ENCODE results near the gene CADM1.
"Not testable (repeated sequence)": the region's sequence is repeated elsewhere in the genome, so short reads cannot be mapped to it uniquely, and the experiment has no call there.

CADM1 gene

DNA sequence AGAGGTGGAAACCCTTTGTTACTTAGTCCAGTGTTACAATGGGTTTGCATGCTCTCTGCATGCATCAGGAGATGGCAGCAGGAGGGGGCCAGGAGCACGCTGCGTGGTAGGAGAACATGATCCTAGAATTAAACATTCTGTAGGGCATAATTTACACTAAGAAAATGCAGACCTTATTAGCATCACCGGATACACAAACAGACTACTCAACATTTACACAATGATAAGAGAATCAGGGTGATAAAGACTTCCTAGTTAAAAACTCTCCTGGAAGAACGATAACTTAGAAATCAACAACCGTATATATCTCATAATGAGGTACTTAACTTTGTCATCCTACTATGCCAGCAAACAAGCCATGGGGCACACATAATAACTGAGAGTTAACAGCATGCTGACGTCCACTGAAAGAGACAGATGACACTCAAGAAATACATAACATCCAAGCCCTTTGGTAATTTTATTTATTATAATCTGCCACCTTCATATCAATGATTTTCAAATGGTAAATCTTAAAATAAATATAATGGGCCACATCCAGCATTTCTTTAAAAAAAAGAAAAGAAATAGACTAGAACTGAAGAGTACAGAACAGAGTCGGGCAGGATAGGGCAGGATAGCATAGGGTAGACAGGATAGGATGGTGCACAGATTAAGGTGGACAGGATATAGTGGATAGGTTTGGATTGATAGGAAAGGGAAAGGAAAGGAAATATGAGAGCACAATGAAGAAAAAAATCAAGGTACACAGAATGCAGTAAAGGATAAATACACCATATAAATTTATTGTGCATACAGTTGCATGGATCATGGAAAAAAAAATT lies 27.5 kb downstream of the CADM1 start:
- no peak for DNase-seq

DNA sequence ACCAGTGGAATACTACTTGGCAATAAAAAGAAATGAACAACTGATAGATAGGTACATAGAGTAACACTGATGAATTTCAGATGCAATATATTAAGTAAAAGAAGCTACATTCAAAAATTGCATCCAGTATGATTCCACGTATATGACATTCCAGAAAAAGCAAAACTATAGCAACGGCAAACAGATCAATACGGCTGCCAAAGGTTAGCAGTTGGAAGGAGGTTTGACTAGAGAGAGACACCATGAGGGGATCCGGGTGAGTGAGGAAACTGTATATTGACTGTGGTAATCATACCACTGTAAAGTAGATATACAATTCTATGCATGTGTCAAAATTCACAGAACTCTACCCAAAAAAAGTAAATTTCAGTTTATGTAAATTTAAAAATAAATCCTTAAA lies 28.7 kb downstream of the CADM1 start:
- no peak for DNase-seq

- DNase-seq, result not testable (repeated sequence)
Observed at GRCh38 chr11:115474306-115474705, 29.9 kb downstream of the CADM1 start.

DNA sequence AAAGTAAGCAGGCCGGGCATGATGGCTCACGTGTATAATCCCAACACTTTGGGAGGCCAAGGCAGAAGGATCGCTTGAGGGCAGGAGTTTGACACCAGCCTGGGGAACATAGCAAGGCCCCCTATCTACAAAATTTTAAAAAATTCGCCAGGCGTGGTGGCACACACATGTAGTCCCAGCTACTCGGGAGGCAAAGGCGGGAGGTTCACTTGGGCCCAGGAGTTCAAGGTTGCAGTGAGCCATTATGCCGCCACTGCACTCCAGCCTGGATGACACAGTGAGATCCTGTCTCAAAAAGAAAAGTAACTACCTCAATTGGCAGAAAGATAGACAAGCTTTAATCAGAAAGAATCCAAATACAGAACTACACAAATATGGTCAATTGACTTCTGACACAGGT lies 31.0 kb downstream of the CADM1 start:
- DNase-seq, result no peak

DNA sequence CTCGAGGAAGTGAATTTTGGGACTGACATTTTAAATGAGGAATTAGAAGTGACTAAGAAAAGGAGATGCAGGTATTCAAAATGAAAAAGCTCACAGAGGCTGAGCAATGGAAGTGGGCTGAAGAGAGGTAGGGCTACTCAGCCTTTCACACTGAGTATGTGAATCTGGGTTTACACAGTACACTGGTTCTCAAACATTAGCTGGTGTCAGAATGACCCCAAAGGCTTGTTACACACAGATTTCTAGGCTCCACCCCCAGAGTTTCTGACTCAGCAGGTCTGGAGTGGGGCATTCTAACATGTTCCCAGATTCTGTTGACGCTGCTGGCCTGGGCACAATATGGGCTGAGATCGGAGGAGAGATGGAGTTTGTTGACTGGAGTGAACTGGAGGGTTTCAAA lies 32.8 kb downstream of the CADM1 start:
- DNase-seq, result no peak

DNA sequence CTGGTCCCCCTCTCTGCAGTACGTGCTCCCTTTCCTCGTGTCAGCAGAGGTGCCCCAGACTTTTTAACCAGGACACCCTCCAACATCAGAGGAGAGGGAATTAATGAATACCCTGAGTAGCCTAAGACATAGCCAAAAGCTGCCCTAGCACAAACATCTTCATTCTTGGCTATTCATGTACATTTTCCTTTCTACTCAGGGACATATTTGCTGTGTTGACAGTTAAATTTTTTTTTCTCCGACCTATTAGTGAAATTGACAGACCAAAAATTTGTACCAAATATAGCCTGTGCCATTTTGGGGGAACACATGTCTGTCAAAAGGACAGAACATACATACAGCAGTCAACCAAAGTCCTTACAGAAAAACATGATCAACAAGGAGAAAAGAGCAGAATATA lies 33.3 kb downstream of the CADM1 start:
- DNase-seq, result no peak

- no peak for DNase-seq
Observed at GRCh38 chr11:115469361-115469760, 34.9 kb downstream of the CADM1 start.

DNA sequence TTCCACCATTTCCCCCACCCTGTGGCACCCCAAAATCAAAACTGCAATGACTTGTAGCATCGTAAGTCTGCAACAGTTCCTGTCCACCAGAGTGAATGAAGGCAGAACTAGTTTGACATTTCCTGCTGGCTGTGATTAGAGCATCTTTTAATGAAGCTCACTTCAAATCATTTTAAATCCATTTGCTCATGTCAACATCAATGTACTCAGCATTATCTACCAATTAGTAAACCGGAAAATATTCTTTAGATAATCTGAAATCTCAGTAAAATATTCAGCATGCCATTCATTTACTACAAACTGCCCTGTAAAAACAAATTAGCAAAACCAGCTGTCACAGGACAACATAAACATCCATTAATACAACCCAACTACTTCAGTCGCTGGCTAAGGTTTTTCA lies 38.1 kb downstream of the CADM1 start:
- no peak for DNase-seq

GRCh38 chr11:115464269-115464668 lies 39.9 kb downstream of the CADM1 start:
- no peak for DNase-seq

DNA sequence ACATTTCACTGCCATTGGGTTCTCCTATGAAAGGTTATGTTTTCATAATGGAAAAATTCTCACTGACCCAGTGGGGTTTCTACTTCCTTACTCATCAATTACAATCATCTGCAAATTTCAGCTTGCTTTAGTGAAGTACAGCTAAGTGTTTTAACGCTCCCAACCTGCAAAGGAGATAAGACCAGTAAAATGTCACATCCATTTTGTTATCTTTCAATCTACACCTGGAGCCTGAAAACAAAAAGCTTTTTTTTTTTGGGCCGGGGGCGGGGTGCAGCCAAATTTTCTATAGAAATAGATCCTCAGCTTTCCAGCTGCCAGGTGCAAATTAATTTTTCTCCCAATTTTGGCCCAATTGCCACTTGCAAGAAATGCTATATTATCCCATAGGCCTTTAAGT lies 40.6 kb downstream of the CADM1 start:
- no peak for DNase-seq

GRCh38 chr11:115462757-115463156 lies 41.5 kb downstream of the CADM1 start:
- DNase-seq, result no peak

- no peak for DNase-seq
Observed at GRCh38 chr11:115462004-115462541, 42.1 kb downstream of the CADM1 start.

- no peak for DNase-seq
Observed at GRCh38 chr11:115460512-115460911, 43.7 kb downstream of the CADM1 start.

DNA sequence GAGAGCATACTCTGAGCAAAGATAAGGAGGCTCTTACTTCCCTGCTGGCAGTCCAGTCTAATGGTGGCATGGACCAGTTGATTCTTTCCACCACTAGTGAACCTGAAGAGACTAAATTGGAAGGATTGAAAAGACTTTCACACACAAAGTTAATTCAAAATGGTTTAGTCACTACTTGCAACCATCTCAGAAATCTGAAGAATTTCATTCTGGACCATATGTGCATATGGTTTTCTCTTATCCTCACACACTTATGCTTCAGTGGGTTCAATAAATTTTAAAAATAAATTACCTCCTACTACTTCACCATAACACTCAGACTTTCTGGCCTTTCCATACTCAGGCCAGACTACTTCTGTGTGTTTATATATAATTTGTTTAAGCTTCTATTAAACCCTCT lies 44.7 kb downstream of the CADM1 start:
- no peak for DNase-seq

DNA sequence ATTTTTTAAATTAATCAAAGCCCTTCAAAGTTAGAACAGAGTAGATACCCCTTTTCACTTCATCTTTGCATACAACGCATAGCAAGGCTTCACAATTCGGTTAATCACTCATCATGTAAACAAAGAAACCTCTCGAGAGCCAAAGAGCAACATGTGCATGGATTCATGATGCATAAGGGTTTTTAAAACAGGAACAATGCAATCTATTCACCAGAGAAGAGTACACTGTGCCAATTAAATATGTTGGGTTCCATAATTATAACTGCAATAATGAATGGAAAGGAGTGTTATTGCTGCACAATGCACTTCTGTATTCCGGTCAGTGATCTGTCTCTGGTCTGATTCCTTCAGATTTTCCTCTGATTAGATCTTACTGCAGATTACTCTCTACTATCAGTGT lies 45.3 kb downstream of the CADM1 start:
- DNase-seq, result no peak

GRCh38 chr11:115456019-115456418 lies 48.2 kb downstream of the CADM1 start:
- no peak for DNase-seq

DNA sequence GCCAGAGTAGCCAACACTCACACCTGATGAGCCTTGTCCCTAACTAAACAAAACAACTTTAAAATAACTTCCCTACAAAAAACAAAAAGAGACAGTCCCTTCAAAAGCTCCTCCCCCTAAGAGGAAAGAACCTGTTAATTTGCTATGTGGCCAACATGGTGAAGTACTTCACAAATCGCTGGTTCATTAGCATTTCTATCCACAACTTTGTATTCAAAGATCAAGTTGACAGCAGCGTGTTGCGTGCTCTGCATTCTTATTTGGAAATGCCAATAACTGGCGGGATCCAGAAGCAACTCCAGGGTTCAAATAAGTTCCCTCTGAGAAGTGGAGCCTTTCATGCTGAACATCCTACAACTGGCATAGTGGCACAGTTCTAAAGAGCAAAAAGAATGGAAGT lies 48.6 kb downstream of the CADM1 start:
- DNase-seq, result no peak

DNA sequence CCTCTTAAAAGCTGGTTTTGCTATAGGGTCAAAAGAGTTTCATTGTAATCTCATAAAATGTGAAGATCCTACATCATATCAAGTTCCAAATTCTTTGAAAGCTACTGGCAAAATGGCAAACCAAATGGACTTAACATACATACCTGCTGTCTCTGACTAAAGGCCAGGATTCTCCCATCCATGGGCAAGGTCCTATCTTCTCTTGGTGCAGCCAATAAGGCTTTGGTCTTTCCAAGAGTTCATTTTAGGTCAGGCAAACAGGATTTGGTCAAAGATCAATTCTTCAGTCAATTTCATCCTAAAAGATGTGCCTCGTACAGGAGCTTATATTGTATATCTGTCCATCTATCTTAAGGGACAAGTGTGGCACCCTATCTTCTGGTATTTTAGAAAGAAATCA lies 49.7 kb downstream of the CADM1 start:
- DNase-seq, result no peak

DNA sequence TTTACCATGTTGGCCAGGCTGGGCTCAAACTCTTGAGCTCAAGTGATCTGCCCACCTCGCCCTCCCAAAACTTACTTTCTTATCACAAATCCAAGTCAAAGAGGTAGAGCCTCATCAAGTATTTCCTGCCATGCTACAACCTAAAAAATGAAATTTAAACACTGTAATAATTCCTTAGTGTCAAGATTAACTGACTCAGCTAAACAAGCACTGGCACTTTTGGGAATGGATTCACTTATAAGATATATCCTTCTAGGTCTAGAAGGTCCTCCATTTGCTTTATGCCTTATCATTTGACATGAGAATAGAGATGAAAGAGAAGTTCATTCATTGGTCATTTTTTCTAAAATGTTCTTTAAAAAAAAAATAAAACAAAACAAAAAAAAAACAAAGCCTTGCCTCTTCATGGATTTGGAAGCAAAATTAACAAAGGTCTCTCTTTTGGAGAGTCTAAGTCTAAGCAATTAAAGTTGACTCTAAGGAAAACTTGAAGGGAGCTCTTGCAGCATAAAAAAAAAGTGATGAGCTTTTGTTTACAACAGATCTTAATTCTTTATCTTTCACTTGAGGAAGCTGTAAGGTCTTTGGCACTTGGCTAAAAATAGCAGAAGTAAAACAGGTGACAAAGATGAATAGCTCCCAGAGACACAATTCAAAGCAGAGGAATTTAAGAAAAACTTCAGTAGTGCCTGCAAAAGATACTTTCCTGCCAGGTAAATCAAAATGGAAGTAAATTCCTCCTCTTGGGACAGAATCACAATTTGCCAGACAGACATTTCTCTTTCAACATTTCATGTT lies 50.3 kb downstream of the CADM1 start:
- DNase-seq, result no peak

- DNase-seq, result no peak
Observed at GRCh38 chr11:115452241-115452640, 52.0 kb downstream of the CADM1 start.

DNA sequence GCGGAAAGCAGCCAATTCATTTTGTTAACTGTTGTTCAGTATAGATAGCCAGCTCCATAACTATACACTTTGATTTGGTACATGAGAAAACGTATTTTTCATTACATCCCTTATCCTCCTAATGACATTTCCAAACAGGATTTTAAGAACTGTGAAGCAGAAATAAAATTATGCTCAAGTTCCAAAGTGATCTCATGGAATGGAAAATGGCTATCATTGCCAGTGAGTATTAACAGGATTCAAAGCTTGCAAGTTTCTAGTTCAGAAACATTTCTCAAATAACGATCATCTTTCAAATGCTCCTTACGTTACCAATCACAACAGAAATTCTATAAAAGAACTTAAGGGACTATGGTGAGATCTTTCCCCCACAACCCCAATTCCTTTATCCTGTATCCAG lies 53.7 kb downstream of the CADM1 start:
- DNase-seq, result no peak

GRCh38 chr11:115447273-115447864 lies 56.8 kb downstream of the CADM1 start:
- DNase-seq, result no peak

DNA sequence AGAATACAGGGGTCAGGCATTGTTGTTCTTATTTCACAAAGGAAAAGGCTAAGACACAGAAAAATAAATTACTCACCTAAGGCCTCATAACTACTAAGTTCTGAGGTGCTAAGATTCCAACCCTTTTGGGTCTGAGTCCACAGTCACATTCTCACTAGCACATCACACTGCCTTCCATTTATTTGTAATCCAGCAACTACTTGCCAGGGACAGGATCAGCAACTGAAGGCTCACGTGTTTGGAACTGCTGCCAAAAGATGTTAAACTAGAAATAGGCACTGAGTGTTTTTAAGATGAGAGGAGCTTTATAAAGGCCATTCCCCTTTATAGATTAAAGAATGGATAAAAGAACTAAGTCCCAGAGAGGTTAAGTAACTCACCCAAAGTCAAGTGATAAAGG lies 58.0 kb downstream of the CADM1 start:
- DNase-seq, result no peak

DNA sequence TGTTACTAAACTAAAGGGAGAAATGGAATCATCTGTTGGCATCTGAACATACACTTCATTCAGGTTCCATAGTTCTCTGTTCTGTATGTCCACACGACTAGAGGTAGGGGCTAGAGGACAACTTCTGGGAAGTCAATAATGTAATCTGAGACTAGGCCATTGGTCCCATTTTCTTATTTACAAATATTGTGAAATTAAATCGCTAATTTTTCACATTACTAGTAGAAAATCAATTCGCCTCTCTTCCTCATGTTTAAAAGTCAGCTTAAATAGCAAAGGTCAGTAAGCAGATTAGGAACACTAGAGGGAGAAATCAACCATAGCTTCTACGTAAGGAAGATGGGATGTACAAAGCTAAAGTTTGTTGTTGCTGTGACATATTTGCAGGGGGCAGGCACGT lies 59.7 kb downstream of the CADM1 start:
- no peak for DNase-seq

All from stimulated activated CD4-positive, alpha-beta T cell treated with anti-CD3 and anti-CD28 coated beads, Interleukin-4, amount 100 ng/mL, for 24 hours (primary cell).